GM10266 (cell line): ENCODE results near the gene DBH.

ENCODE experiments used
- DNase-seq: peaks from one replicate; pipeline ENCODE4 v3.0.0; 2012; ENCODE audit errors: extremely low spot score
- CTCF ChIP-seq: IDR thresholded peaks from 2 replicates; pipeline ENCODE4 v1.5.1; 2012; ENCODE audit warnings: mild to moderate bottlenecking, low read depth; ENCODE audit not compliant: control insufficient read depth, insufficient read depth; ENCODE audit errors: missing control alignments

DBH gene

DNA sequence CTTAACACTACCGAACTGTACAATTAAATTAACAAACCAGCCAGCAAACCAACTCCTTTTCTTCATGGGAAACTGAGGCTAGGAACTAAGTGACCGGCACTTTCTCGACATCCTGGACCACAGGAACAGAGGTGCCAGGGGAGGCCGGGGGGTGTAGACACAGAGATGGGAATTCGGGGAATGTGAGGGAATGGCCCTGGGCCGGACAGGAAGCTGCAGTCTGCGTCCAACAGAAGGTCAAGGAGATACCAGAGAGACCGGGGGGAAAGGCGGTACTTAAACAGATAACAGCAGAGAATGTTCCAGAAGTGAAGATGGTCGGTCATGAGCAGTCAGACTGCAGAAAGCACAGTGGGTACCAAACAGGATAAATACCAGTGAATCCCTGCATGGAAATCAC is 40.3 kb downstream of the DBH start:
- no peak for TF ChIP-seq CTCF
- DNase-seq: no peak

- DNase-seq: no peak
- no peak for TF ChIP-seq CTCF
Measured at GRCh38 chr9:133677126-133678010, 41.2 kb downstream of the DBH start.

GRCh38 chr9:133679056-133679455 is 42.9 kb downstream of the DBH start:
- no peak for DNase-seq

GRCh38 chr9:133679466-133680061 is 43.4 kb downstream of the DBH start:
- no peak for DNase-seq
- no peak for TF ChIP-seq CTCF

More at GRCh38 chr9:133679056-133679455, 42.9 kb downstream of the DBH start:
- TF ChIP-seq CTCF: no peak

DNA sequence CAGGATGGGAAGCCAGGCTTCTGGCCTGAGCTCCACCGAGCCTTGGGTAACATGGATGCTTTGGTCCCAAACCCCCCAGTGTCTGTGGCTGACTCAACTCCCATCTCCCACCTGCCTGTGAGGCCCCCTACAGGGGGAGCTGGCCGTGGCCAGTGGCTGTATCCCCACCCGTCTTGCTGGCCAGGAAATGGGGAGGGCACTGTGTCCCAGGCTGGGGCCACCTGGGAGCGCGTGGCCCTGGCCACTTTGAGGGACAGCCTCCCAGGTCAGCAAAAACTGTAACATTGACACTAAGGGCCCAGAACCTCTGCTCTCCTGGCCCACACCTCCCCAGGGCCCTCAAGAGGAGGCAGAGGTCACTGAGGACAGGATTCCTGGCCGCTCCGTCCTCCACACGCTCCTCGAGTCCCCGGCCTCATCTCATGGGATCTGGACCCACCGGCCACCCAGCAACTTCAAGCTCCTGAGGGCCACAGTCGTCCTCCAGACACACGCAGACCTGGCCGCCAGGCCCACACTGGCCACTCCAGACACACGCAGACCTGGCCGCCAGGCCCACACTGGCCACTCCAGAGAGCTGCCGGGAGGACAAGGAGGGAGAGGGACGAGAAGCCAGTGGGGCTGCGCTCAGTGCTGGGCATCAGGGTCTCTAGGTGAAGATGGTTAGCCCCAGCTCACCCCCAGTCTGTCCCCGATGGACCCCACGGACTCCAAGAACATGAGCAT is 44.2 kb downstream of the DBH start:
- DNase-seq: no peak
- TF ChIP-seq CTCF: no peak

DNA sequence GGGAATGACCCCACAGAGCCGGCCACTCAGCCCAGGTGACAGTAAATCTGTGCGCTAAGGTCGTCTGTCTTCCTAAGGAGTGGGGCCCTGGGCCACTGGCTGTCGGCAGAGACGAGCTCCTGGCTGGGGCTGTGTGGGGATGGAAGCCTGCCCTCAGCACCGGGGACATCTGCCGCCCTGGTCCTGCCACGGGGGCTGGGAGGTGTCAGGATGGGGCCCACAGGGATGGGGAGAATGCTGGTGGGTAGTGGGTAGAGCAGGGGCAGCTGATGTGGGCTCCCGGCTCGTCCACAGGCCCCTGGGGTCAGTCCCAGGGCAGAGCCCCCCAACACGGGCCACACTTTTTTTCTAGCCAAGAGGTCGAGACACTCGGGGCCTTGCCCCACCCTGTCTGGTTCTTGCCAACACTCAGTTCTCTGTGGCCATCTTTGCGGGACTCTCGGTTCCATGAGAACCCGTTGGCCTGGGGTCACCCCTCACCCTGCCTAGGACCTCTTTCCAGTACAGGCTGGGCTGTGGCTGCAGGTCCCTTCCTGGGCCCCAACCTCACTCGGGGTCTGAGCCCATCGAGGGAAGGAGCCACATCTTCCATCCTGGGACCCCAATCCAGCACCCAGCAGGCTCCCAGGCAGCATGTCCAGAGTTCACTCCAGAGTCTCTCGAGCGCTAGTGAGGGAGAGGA is 45.0 kb downstream of the DBH start:
- no peak for TF ChIP-seq CTCF
- DNase-seq: no peak
